Smooth muscle cell (in vitro differentiated cells): ENCODE results near the gene CDK16. TPM values are rescaled to one million over a fixed set of nuclear protein-coding genes. Genes with fewer than 3 reads are reported as not detected.

Experiments used
- DNase-seq: peaks from one replicate; lab custom pipeline; 2025; ENCODE audit not compliant: unreplicated experiment; lab: John Stamatoyannopoulos, UW
- H2AFZ ChIP-seq: fragments of 200-600 bp; sonication (generic); 2 replicates; pipeline ENCODE4 v1.6.0; 2016; ENCODE audit warnings: antibody characterized with exemption, low read depth, mild to moderate bottlenecking
- H3F3A ChIP-seq: fragments of 200-600 bp; sonication (generic); 2 replicates; pipeline ENCODE4 v1.6.0; 2017; ENCODE audit warnings: antibody characterized with exemption, low read depth
- H3K27ac ChIP-seq: fragments of 200-600 bp; sonication (generic); 2 replicates; pipeline ENCODE4 v1.5.1; 2016; ENCODE audit warnings: low read depth, mild to moderate bottlenecking
- H3K27me3 ChIP-seq: fragments of 200-600 bp; sonication (generic); 2 replicates; pipeline ENCODE4 v1.6.1; 2016; ENCODE audit warnings: low read depth, mild to moderate bottlenecking
- H3K36me3 ChIP-seq: fragments of 200-600 bp; sonication (generic); 2 replicates; pipeline ENCODE4 v1.5.1; 2016; ENCODE audit warnings: low read depth
- H3K4me1 ChIP-seq: fragments of 200-600 bp; sonication (generic); 2 replicates; pipeline ENCODE4 v1.5.1; 2016; ENCODE audit warnings: low read depth
- H3K4me2 ChIP-seq: fragments of 200-600 bp; sonication (generic); 2 replicates; pipeline ENCODE4 v1.6.0; 2016; ENCODE audit warnings: mild to moderate bottlenecking
- H3K4me3 ChIP-seq: fragments of 200-600 bp; sonication (generic); 2 replicates; pipeline ENCODE4 v1.5.1; 2016; ENCODE audit warnings: mild to moderate bottlenecking
- H3K79me2 ChIP-seq: fragments of 200-600 bp; sonication (generic); 2 replicates; pipeline ENCODE4 v1.6.0; 2016; ENCODE audit warnings: low read depth, mild to moderate bottlenecking
- H3K9ac ChIP-seq: fragments of 200-600 bp; sonication (generic); 2 replicates; pipeline ENCODE4 v1.6.0; 2016; ENCODE audit warnings: low read depth
- H3K9me3 ChIP-seq: fragments of 200-600 bp; sonication (generic); replicated peaks from 2 replicates; pipeline ENCODE4 v1.5.1; 2016; ENCODE audit warnings: low read depth
- H4K20me1 ChIP-seq: fragments of 200-600 bp; sonication (generic); 2 replicates; pipeline ENCODE4 v1.6.0; 2016; ENCODE audit warnings: low read depth
- CTCF ChIP-seq: fragments of 200-600 bp; sonication (generic); IDR thresholded peaks from 2 replicates; pipeline ENCODE4 v1.5.1; 2017; ENCODE audit warnings: borderline replicate concordance, mild to moderate bottlenecking, antibody characterized with exemption; ENCODE audit not compliant: insufficient read depth, poor library complexity, severe bottlenecking
- WGBS: methylation state at CpG from one replicate; pipeline ENCODE4 v1.1.7; 2016; ENCODE audit warnings: low lambda C conversion rate; 5-methylcytosine and 5-hydroxymethylcytosine counted together
- polyA plus RNA-seq: library from polyadenylated mRNA; unstranded; fragments of >200 nt; fragmentation: Nextera tagmentation; extraction: Ambion mirVana; gene quantifications from 2 replicates; pipeline ENCODE4 v1.2.1, GENCODE V29; 2016
- total RNA-seq: library from RNA; depleted of rRNA; stranded (reverse); fragments of >200 nt; gene quantifications from 2 replicates; pipeline ENCODE4 v1.2.3, GENCODE V29; 2014

The CDK16 gene
- total and polyA plus RNA-seq, 2 experiments from 2014 or later: 176 to 269 TPM

- Histone ChIP-seq H3K4me1 (no peaks in the 10 kb centered on the region), H2AFZ (no peak overlapping the region), H3K9ac (no peak overlapping the region), H3K27ac (no peak overlapping the region), H3K9me3 (no peaks in the 10 kb centered on the region), H3K79me2 (peaks cover 2% of the 10 kb centered on the region), H3K4me2 (no peak overlapping the region), H3K4me3 (no peak overlapping the region), H3K36me3 (no peaks in the 10 kb centered on the region), H3K27me3 (no peaks in the 10 kb centered on the region), H4K20me1 (peaks cover 41% of the 10 kb centered on the region), H3F3A (no peaks in the 10 kb centered on the region)
- 91% methylated on average over 18 of the region's 18 CpGs for WGBS
- DNase-seq: no peak
- TF ChIP-seq CTCF: no peak
Measured at GRCh38 chrX:47172971-47173792, 45.3 kb upstream of the CDK16 start.

- Histone ChIP-seq H2AFZ (no peak overlapping the region), H3K9me3 (no peaks in the 10 kb centered on the region), H3K79me2 (no peaks in the 10 kb centered on the region), H3K9ac (no peak overlapping the region), H3K4me2 (no peak overlapping the region), H3F3A (no peaks in the 10 kb centered on the region), H3K27me3 (no peaks in the 10 kb centered on the region), H4K20me1 (peaks cover 29% of the 10 kb centered on the region), H3K27ac (no peak overlapping the region), H3K36me3 (no peaks in the 10 kb centered on the region), H3K4me1 (no peaks in the 10 kb centered on the region), H3K4me3 (no peak overlapping the region)
- no peak for DNase-seq
- 90% methylated on average over 11 of the region's 12 CpGs for WGBS
- no peak for TF ChIP-seq CTCF
Measured at GRCh38 chrX:47174376-47174775, 44.1 kb upstream of the CDK16 start.

GRCh38 chrX:47174846-47175587, 43.5 kb upstream of the CDK16 start:
- no peaks in the 10 kb centered on the region for H3K9me3 ChIP-seq
- no peaks in the 10 kb centered on the region for H3K4me1 ChIP-seq
- no peaks in the 10 kb centered on the region for H3K27me3 ChIP-seq
- H4K20me1 ChIP-seq: peaks cover 23% of the 10 kb centered on the region
- H3K79me2 ChIP-seq: no peaks in the 10 kb centered on the region
- DNase-seq: no peak
- no peak overlapping the region for H2AFZ ChIP-seq
- H3K9ac ChIP-seq: no peak overlapping the region
- no peak overlapping the region for H3K4me2 ChIP-seq
- no peaks in the 10 kb centered on the region for H3F3A ChIP-seq
- H3K36me3 ChIP-seq: no peaks in the 10 kb centered on the region
- no peak overlapping the region for H3K4me3 ChIP-seq
- TF ChIP-seq CTCF: no peak
- no peak overlapping the region for H3K27ac ChIP-seq
- 98% methylated on average over 12 of the region's 23 CpGs for WGBS
